ENCODE results near the gene ODF4. TPM values are rescaled to one million over a fixed set of nuclear protein-coding genes. Genes with fewer than 3 reads are reported as not detected.
"Not testable (repeated sequence)": the region's sequence is repeated elsewhere in the genome, so short reads cannot be mapped to it uniquely, and the experiment has no call there.

The ODF4 gene
- total RNA-seq, 6 experiments from 2014 or later: not detected

GRCh38 chr17:8371786-8372185, 32.1 kb downstream of the ODF4 start:
- Mint-ChIP-seq H3K4me1 (ENCODE audit: low read depth) (peaks cover 17% of the 10 kb centered on the region), H3K4me3 (no peak overlapping the region), H3K9me3 (no peaks in the 10 kb centered on the region), H3K27ac (no peak overlapping the region), H3K27me3 (ENCODE audit: insufficient read depth) (peaks cover 1% of the 10 kb centered on the region; the same call in 1 of the 2 replicates), H3K36me3 (ENCODE audit: low read depth) (peaks cover 17% of the 10 kb centered on the region)
- no peak for TF ChIP-seq CTCF (IDR thresholded peaks at IDR 0.05)
- no peak for DNase-seq

GRCh38 chr17:8372422-8372821, 32.8 kb downstream of the ODF4 start:
- no peak for TF ChIP-seq CTCF (IDR thresholded peaks at IDR 0.05)
- peaks cover 22% of the 10 kb centered on the region for H3K4me1 Mint-ChIP-seq (ENCODE audit: low read depth)
- H3K36me3 Mint-ChIP-seq (ENCODE audit: low read depth): peaks cover 21% of the 10 kb centered on the region
- peaks cover 1% of the 10 kb centered on the region; the same call in 1 of the 2 replicates for H3K27me3 Mint-ChIP-seq (ENCODE audit: insufficient read depth)
- no peak for DNase-seq
- H3K4me3 Mint-ChIP-seq: no peak overlapping the region
- no peak overlapping the region for H3K27ac Mint-ChIP-seq
- no peaks in the 10 kb centered on the region for H3K9me3 Mint-ChIP-seq

GRCh38 chr17:8373856-8374255, 34.2 kb downstream of the ODF4 start:
- not testable (repeated sequence) for H3K27ac Mint-ChIP-seq; H3K27me3 Mint-ChIP-seq (ENCODE audit: insufficient read depth); H3K9me3 Mint-ChIP-seq; DNase-seq; H3K4me3 Mint-ChIP-seq
- peaks cover 32% of the 10 kb centered on the region for H3K36me3 Mint-ChIP-seq (ENCODE audit: low read depth)
- H3K4me1 Mint-ChIP-seq (ENCODE audit: low read depth): peaks cover 36% of the 10 kb centered on the region

- Mint-ChIP-seq H3K4me1 (ENCODE audit: low read depth) (peaks cover 52% of the 10 kb centered on the region), H3K9me3 (no peaks in the 10 kb centered on the region), H3K27me3 (ENCODE audit: insufficient read depth) (peaks cover 3% of the 10 kb centered on the region; the same call in 1 of the 2 replicates), H3K4me3 (peak overlapping the region; percentile 89), H3K36me3 (ENCODE audit: low read depth) (peaks cover 33% of the 10 kb centered on the region), H3K27ac (peak overlapping the region; percentile 76)
- no peak for TF ChIP-seq CTCF (IDR thresholded peaks at IDR 0.05)
- DNase-seq: no peak
Measured at GRCh38 chr17:8375738-8376259, 36.2 kb downstream of the ODF4 start.

- Mint-ChIP-seq H3K4me1 (ENCODE audit: low read depth) (peaks cover 59% of the 10 kb centered on the region), H3K36me3 (ENCODE audit: low read depth) (peaks cover 39% of the 10 kb centered on the region), H3K9me3 (no peaks in the 10 kb centered on the region), H3K27ac (peak within 1 kb of the TSS; percentile 76), H3K27me3 (ENCODE audit: insufficient read depth) (peaks cover 3% of the 10 kb centered on the region; the same call in 1 of the 2 replicates), H3K4me3 (peak within 1 kb of the TSS; percentile 89)
- peak; percentile 80 for DNase-seq
- TF ChIP-seq CTCF (IDR thresholded peaks at IDR 0.05): peak; percentile 72
Measured at GRCh38 chr17:8376271-8377067, 36.8 kb downstream of the ODF4 start, which contains the start of gene KRABD2. Gene KRABD2 (minus strand): TSS chr17:8376704.

- Mint-ChIP-seq H3K36me3 (ENCODE audit: low read depth) (peaks cover 47% of the 10 kb centered on the region), H3K27me3 (ENCODE audit: insufficient read depth) (peaks cover 3% of the 10 kb centered on the region; the same call in 1 of the 2 replicates), H3K27ac (peak overlapping the region; percentile 76), H3K4me3 (no peak overlapping the region), H3K9me3 (no peaks in the 10 kb centered on the region), H3K4me1 (ENCODE audit: low read depth) (peaks cover 64% of the 10 kb centered on the region)
- no peak for TF ChIP-seq CTCF (IDR thresholded peaks at IDR 0.05)
- DNase-seq: no peak
Measured at GRCh38 chr17:8377422-8377821, 37.8 kb downstream of the ODF4 start.

GRCh38 chr17:8378117-8378516, 38.5 kb downstream of the ODF4 start:
- Mint-ChIP-seq H3K4me1 (ENCODE audit: low read depth) (peaks cover 64% of the 10 kb centered on the region), H3K36me3 (ENCODE audit: low read depth) (peaks cover 53% of the 10 kb centered on the region), H3K27ac (peak overlapping the region; percentile 45; the same call in 1 of the 2 replicates)
- H3K4me3 Mint-ChIP-seq; DNase-seq; H3K27me3 Mint-ChIP-seq (ENCODE audit: insufficient read depth); H3K9me3 Mint-ChIP-seq: not testable (repeated sequence)
